ENCODE data around the gene MARCHF3.
"Not testable (repeated sequence)": the region's sequence is repeated elsewhere in the genome, so short reads cannot be mapped to it uniquely, and the experiment has no call there.

The MARCHF3 gene

DNA sequence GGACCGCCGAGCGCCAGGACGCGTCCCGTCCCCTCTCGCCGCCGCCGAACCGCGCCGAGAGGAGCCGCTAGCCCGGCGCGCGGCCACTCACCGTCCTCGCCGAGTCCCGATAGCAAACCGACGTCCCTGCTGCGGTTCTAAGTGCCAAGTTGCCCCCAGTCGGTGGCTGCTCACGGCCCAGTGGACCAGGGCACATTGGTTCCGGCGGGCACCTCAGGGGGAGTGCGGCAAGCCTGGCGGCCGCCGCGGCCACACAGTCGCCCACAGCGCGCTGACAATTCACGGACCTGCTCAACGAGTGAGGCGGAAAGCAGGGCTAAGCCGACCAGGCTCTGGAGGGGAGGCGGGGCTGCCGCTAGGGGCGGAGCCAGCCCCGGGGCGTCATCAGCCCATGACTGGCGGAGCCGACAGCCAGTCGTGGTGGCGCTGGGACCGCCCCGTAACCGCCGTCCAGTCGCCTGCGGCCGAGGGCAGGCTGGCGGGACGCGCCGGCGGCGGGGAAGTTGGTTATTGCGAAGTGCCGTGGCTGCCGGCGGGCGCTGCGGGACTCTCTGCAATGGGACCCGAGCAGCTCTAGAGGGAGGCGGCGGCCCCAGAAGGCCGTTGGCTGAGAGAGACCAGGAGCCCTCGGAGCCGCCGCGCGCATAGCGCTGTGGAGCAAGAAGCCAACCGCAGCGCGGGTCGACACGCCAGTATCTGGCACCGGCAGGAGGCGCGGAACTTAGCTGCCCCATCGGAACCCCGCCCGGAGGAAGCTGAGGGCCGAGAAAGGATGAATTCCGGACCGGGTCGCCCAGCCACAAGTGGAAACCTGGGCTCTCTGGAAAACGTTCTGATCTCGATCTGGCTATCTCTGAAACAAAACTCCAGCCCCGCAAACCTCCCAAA, at the start of gene MARCHF3:
Gene MARCHF3 (minus strand): TSS at position 300 of the 888 bp plus-strand sequence. CDS start 112,387 bp downstream, outside the sequence.
- peak; percentile 98 to 99 (median 98) for DNase-seq

DNA sequence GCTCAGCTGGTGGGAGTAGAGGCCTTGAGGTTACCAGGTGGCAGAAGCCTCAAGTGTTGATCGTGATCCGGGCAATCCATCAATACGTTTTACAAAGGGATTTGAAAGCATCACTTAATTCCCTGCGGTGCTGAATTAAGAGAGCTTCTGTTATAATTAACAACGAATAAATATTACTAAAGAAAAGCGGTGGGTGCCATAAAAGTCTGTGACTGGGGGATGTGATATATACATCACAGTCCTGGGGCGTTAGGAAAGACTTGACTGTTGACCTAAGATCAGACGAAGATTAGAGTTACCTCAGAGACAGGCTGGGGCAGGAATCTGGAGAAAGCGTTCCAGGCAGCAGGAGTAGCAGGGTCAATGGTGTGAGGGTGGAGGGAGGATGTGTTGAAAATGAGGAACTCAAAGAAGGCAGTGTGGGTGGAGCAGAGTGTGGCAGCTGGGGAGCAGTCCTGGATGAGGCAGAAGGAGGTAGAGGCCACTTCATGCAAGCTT, 49.7 kb upstream of the MARCHF3 start:
- DNase-seq = peak; percentile 78 to 81 (median 80)

DNA sequence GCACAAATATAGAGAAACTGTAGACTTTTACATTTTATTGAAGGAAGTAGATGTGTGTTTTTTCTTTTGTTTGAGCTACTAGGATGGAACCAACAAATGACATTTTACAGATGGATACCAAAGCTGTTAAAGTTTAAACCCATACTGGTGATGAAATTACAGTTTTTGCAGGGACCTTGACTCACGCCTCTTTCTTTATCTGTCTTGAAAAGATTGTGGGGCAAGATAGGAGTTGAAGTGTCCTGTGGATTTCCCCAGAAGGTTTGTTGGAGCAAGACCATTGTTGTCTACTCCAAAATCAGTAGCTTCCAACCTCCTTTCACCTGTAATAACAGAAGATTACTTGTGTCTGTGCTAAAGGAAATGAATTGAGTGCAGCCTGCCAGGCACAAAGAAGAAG, 47.0 kb upstream of the MARCHF3 start:
- DNase-seq = no peak

DNA sequence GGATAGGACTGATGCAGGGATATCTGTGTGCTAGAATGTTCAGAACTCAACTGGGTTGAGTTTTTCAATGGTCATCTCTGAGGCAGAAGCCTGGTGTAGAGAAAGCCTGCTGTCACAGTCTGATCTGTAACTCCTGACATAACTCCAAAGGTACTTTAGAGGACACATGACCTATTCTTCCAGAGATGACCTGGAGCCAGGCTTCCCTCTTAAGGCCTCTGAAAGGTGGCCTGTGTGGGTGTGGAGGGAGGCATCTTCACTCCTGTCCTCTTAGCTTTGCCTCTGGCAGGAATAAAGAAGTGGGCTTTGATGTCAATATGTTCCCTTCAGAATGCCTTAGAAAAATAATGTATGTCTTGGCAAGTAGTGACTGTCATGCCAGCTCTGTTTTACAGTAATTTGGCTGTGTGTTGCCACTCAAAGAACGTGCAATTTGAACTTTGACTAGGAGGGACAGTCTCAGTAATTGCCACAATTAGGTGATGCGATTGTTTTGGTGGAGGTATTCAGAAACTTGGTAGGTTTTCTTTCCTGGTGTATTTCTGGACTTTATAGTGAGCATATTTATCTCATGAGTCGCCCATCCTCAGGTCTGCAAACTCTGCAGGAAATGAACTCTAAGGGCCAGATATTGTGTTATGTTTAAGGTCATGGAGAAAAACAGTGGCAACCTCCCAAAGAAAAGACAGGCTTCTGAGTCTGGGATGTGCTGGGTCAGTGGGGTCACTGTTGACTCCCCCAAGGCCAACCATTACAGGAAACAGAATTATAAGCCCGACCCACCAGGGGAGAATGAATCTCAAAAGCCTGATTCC, 46.2 kb upstream of the MARCHF3 start:
- no peak for DNase-seq

GRCh38 chr5:127074466-127074865, 44.1 kb upstream of the MARCHF3 start:
- DNase-seq = no peak

- DNase-seq = peak; percentile 34 to 58 (median 36)
Measured at GRCh38 chr5:127072861-127073846, 42.8 kb upstream of the MARCHF3 start, which contains the start of gene C5orf63. Gene C5orf63, minus strand, starts transcription at chr5:127073502. Its CDS starts 14,507 bp downstream, at chr5:127058995.

DNA sequence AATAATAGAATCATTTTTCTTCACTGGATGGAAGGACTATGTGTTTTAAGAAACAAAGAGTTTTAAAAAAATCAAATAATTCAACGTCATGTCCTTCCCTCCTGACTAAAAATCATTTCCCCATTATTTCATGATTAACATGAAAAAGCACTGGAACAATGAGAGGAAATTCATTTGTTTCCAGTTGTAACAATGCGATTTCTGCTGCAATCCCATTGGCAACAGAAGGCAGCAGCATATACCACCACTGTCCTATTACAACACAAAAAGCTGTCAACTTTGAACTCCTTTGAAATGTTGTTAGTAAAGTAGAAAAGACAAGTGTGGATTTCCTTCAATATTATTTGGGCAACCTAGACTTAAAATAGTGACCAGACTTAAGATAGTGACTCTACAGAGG, 39.9 kb upstream of the MARCHF3 start:
- no peak for DNase-seq

GRCh38 chr5:127068493-127069214, 38.3 kb upstream of the MARCHF3 start:
- no peak for DNase-seq

DNA sequence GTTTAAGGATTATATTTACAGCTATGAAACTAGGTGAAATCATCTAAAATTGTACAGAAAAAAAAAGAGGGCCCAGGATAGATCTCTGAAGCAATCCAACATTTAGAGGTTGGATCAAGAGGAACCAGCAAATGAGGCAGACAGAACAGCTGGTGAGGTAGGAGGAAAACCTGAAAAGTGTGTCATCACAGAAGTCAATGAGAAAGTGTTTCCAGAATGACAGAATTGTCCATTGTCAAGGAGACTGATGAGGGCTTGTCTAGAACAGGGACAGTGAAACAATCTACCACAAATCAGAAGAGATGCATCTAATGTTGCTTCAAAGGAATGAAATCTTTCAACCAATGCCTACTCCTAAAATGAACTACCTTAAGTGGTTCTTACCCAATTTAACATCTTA, 36.4 kb upstream of the MARCHF3 start:
- DNase-seq = no peak

- no peak for DNase-seq
Measured at GRCh38 chr5:127064253-127064840, 34.0 kb upstream of the MARCHF3 start.

DNA sequence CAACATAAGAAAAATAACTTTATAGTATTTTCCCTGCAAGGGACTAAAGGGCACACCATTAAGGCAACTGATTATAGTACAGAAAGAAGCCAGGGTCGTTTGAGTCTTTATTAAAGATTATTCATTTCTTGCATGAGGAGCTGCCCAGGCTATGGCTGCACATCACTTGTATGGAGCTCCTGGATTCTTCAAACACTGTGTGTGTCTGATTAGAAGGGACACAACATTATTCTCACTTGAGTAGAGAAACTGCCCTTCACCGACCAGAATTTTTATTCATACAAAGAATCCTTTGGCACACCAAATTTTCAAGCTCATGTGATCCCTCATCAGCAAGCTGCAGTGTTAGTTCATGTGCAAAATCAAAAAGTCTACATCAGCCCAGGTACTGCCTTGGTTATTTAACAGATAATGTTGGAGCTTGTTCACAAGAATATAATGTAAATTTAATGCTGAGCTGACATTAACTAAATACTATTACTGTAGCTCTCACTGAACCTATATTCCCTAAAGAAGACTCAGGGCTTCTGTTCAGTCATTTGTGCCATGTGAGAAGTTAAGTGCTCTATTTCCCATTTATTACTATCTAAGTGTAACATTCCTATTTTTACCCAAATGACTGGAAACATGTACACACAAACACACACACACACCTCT, 33.0 kb upstream of the MARCHF3 start:
- no peak for DNase-seq

DNA sequence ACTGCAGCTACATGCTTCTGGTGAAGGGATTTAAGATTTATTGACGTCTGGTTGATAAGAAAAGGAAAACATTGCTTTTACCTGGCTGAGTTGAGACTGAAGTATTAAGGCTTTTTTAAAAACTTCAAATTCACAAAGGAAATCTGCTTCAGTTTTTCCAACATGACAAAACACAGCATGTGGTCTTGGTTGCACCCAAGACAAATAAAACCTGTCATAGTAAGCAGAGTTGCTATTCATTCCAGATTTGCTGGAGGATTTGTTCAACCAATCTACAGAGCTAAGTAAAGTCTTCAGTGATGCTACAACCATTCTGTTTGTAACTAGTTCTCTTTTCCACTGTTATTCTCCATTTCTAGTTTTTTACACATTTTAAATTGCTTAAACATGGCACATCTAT, 31.6 kb upstream of the MARCHF3 start:
- DNase-seq = no peak

GRCh38 chr5:127061537-127061936, 31.2 kb upstream of the MARCHF3 start:
- DNase-seq = no peak

DNA sequence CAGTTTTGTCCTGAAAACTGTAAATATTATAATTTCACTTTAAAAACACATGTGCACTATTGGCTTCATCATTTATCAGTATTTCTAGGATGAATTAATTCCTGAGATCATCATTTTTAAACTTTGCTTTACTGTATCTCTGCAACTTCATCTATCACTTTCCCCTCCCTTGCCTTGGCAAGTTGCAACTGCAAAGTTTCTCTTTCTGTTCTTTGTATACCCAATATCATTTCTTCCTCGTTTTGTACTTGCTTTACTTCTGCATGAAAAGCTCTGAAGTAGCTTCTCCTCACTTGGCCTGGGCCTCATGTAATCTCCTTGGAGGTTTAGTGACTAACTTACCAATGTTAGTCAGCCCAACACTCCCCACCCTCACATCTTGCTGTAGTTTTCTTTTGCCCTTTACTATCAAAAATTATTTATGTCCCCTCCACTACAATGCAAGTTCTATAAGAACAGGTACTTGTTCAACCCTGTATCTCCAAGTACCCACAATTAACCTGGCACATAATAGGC, 30.2 kb upstream of the MARCHF3 start:
- DNase-seq = peak in 1 of 3 donors; percentile 32

DNA sequence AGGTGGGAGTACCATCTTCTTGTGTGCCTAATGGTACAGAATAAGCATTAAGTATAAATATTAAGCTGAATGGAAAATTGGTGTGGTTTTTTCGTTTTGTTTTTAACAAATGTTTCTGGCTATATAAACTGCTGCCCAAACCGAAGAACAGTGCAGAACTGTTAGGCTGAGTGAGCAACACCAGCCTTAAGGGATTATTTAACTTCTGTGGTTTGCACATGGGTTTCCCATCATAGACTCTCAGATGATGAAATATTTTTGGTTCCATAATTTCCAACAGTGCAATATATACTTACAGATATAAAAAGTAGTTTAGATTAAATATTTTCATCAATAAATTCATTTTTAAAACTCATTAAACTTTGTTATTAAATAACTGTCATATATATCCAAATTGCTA, 26.5 kb upstream of the MARCHF3 start:
- DNase-seq = peak in 1 of 3 donors; percentile 19

- DNase-seq = peak in 1 of 3 donors; percentile 16
Measured at GRCh38 chr5:127055880-127056653, 25.7 kb upstream of the MARCHF3 start.

GRCh38 chr5:127053551-127053950, 23.2 kb upstream of the MARCHF3 start:
- not testable (repeated sequence) for DNase-seq

GRCh38 chr5:127053049-127053448, 22.7 kb upstream of the MARCHF3 start:
- no peak for DNase-seq

DNA sequence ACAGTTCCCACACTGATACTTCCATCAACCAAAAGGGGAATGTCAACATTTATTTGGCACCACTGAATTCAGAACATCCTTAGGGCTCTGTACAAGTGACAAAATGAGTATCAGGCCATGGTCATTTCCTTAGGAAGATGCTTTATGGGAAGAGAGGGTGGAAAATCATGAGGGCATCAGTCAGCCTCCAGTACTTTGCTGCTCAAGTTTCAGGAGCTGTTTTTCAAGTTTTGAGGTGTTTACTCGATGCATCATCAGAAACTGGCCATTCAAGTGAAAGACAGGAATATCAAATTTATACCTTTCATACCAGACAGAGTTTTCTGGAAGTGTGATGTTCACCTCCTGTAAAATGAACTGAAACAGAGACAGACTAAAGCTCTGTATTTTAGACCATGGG, 21.2 kb upstream of the MARCHF3 start:
- no peak for DNase-seq

All from suppressor macrophage treated with lipopolysaccharide for 1 hour (primary cell).